Measurements from ENCODE around the gene POLR1G. TPM values are rescaled to one million over a fixed set of nuclear protein-coding genes. Genes with fewer than 3 reads are reported as not detected.

The POLR1G gene
- total and polyA plus RNA-seq, 9 of the 15 experiments (the other 6 are each of a cell fraction or from before 2014, with no cell fraction given): 3.0 to 50.1 (median 27.4) TPM

- TF ChIP-seq E2F4 (CRISPR knock-in tag; IDR thresholded peaks at IDR 0.05; ENCODE audit: low read depth): no peak
- peak; percentile 19 for TF ChIP-seq FOS (IDR thresholded peaks at IDR 0.05; ENCODE audit: extremely low read depth, insufficient read length)
- TF ChIP-seq SAFB (IDR thresholded peaks at IDR 0.05; ENCODE audit: borderline replicate concordance, low read depth, low read length): no peak
- TF ChIP-seq ZNF639 (CRISPR knock-in tag; conservative IDR thresholded peaks at IDR 0.05 in 1 of 2, IDR thresholded peaks at IDR 0.05 in 1 of 2): peak in 1 of 2 experiments; percentile 38; a peak in 1 of 4 replicates
- TF ChIP-seq ZNF431 (CRISPR knock-in tag; IDR thresholded peaks at IDR 0.05): no peak
- no peak for TF ChIP-seq E2F8 (IDR thresholded peaks at IDR 0.05; ENCODE audit: low read depth, partially characterized antibody)
- TF ChIP-seq BMI1 (IDR thresholded peaks at IDR 0.05; ENCODE audit: low read length): no peak
- no peak for TF ChIP-seq RAD21 (CRISPR knock-in tag; conservative IDR thresholded peaks at IDR 0.05 in 1 of 2, IDR thresholded peaks at IDR 0.05 in 1 of 2)
- TF ChIP-seq BRD9 (IDR thresholded peaks at IDR 0.05; ENCODE audit: low read depth, partially characterized antibody): peak; percentile 30
- peak; percentile 68; the same call in 1 of the 2 replicates for TF ChIP-seq ZBTB33 (CRISPR knock-in tag; IDR thresholded peaks at IDR 0.05)
- no peak for TF ChIP-seq CCAR2 (IDR thresholded peaks at IDR 0.05; ENCODE audit: low read depth, low read length)
- no peak for TF ChIP-seq ZNF75A (CRISPR knock-in tag; IDR thresholded peaks at IDR 0.05)
- no peak for TF ChIP-seq ZNF121 (CRISPR knock-in tag; conservative IDR thresholded peaks at IDR 0.05)
- peak; percentile 90 for TF ChIP-seq SMARCE1 (IDR thresholded peaks at IDR 0.05)
- no peak for TF ChIP-seq NFATC3 (IDR thresholded peaks at IDR 0.05)
- TF ChIP-seq TRIM28 (IDR thresholded peaks at IDR 0.05): no peak
- TF ChIP-seq HDGF (IDR thresholded peaks at IDR 0.05): no peak
- TF ChIP-seq NFIX (CRISPR knock-in tag; IDR thresholded peaks at IDR 0.05; ENCODE audit: low read depth): no peak
- TF ChIP-seq THRB (CRISPR knock-in tag; conservative IDR thresholded peaks at IDR 0.05): 0 out of 2 replicates have a peak, but pooled peaks have one; percentile 38
Observed at GRCh38 chr19:45455707-45456499, 49.5 kb downstream of the POLR1G start (continued).

Measured in K562 (cell line).